Esophagus muscularis mucosa (tissue), 4 donors: ENCODE data around the gene TMEM121.

Experiments used
- EP300 ChIP-seq: sonication (generic); formaldehyde crosslinking; IDR thresholded peaks from one replicate; pipeline ENCODE4 v1.6.1; 2017; ENCODE audit warnings: antibody characterized with exemption
- POLR2A ChIP-seq: fragments of 450-650 bp; IDR thresholded peaks from one replicate; pipeline ENCODE4 v1.6.1; 2017; ENCODE audit warnings: antibody characterized with exemption, moderate library complexity, mild to moderate bottlenecking, low read depth
- POLR2AphosphoS5 ChIP-seq, 2 donors: sonication (generic); formaldehyde crosslinking; IDR thresholded peaks; one replicate each; pipeline ENCODE4 v1.6.1; 2017; ENCODE audit warnings: antibody characterized with exemption in 2 of 2
- TF ChIP-seq, protein P1 (sequence below), 3 experiments: fragments of 200-600 bp in 2 of 3; fragments of 450-650 bp in 1 of 3; sonication (generic) in 2 of 3; IDR thresholded peaks; one replicate each; pipeline ENCODE4 v1.5.1; 2017 to 2019; ENCODE audit warnings: antibody characterized with exemption in 3 of 3, mild to moderate bottlenecking in 2 of 3, moderate library complexity in 1 of 3

DNA sequence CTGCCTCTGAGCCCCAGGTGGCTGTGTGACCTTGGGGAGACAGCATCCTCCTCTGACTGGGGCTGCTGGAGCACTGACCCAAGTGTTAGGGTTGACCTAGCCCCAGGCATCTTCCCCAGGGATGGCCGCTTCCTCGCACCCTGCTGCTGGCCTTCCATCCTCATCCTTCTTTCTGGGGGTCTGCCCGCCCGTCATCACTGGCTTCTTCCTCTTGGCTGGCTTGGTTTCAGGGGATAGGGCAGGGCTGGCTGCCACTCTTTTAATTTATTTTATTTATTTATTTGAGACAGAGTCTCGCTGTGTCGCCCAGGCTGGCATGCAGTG lies 31.8 kb upstream of the TMEM121 start:
- TF ChIP-seq, protein P1, sequence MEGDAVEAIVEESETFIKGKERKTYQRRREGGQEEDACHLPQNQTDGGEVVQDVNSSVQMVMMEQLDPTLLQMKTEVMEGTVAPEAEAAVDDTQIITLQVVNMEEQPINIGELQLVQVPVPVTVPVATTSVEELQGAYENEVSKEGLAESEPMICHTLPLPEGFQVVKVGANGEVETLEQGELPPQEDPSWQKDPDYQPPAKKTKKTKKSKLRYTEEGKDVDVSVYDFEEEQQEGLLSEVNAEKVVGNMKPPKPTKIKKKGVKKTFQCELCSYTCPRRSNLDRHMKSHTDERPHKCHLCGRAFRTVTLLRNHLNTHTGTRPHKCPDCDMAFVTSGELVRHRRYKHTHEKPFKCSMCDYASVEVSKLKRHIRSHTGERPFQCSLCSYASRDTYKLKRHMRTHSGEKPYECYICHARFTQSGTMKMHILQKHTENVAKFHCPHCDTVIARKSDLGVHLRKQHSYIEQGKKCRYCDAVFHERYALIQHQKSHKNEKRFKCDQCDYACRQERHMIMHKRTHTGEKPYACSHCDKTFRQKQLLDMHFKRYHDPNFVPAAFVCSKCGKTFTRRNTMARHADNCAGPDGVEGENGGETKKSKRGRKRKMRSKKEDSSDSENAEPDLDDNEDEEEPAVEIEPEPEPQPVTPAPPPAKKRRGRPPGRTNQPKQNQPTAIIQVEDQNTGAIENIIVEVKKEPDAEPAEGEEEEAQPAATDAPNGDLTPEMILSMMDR (IDR thresholded peaks at IDR 0.05) = no peak
- TF ChIP-seq EP300 (no peak), POLR2A (no peak), POLR2AphosphoS5 (IDR thresholded peaks at IDR 0.05) (no peak)
